CD4-positive, alpha-beta T cell treated with Interleukin-4 for 1 hour (primary cell): Measurements from ENCODE around the gene NCOA7.
"Not testable (repeated sequence)": the region's sequence is repeated elsewhere in the genome, so short reads cannot be mapped to it uniquely, and the experiment has no call there.

Source experiments
- DNase-seq, 2 donors: peaks; one replicate each; pipeline ENCODE4 v3.0.0-alpha.2; 2020 to 2022

The NCOA7 gene

DNA sequence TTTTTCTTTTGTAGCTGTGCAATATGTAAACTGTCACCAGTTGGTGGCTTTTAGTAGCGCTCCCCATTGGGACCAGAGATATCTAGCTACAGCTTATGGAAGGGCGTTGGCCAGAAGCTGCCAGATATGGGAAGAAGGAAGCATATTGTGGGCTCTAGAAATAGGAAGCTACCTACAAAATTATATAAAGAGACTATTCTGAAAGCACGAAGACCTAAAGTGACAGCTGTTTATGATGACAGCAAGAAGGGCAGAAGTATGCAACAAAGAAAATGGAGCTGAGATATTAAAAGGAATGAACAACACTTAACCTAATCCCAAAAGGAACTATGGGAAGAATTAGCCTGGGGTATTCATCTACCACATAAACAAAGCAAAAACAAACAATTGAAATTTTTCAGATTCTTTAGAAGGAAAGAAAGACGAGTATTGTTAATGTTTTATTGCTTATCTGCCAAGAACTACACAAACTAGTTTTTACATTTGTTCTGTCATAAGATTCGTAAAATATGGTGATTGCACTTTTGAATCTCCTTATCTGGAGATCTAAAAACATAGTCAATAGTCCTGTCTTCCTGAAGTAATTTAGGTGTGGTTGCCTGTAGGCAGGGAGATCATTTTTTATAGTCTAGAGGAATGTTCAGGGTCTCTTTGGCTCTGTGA is 81.6 kb downstream of the NCOA7 start:
- no peak for DNase-seq

DNA sequence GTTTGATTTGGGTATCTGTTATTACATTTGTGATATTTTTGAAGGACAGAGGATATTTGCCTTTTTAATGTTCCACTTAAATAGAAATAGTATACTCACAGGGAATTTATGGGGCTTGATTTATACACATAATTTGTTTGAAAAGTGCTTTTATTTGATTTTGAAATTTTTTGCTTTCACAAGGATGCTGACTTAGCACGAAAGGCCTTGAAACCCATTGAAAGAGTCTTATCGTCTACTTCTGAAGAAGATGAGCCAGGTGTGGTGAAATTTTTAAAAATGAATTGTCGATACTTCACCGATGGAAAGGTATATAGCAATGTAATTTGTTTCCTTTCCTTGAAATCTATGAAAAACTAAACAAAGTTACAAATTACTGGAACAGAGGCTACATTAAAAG is 91.5 kb downstream of the NCOA7 start:
- no peak for DNase-seq

DNA sequence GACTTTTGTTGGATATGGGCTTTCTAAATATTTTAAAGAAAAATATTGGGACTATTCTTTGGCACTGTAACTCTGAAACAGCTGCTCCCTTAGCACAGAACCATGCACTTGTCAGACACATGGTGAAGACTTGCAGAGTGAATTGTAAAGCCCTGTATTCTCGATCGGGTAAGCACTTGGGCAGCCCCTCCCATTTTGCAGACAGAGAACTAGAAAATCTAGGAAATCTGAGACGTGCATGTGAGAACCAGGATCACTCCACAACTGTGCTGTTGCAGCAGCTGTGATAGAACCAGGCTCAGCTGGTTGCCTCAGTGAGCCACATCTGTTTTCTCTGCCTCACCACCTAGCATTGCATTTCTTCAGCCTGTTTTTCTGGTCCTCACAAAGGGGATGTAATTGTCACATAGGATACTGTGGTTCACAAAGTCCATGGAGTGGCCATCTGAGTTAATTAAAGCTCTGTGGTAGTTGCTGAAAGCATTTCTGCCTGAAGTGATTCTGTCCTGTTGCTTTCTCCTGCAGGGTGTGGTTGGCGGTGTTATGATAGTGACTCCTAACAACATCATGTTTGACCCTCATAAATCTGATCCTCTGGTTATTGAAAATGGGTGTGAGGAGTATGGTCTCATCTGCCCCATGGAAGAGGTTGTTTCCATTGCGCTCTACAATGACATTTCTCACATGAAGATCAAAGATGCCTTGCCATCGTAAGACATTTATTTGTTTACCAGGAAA is 94.0 kb downstream of the NCOA7 start:
- DNase-seq, result no peak

DNA sequence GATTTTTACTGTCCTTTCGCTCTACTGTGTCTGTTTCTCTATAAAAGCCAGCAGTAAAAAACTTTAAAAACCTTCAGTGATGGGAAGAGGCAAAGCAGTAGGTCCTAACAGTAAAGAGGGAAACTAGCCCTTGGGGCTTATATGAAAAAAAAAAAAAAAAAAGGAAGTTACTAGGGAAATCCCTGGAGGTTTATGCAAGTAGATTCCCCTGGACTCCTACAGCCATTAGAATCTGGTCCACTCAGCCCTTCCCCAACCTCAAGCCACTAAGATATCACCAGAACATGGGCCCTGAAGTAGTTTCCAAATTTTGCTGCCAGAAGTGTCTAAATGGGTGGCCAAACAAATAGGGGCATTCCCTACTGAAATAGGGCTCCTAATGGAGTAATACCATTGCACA is 95.3 kb downstream of the NCOA7 start:
- no peak for DNase-seq

DNA sequence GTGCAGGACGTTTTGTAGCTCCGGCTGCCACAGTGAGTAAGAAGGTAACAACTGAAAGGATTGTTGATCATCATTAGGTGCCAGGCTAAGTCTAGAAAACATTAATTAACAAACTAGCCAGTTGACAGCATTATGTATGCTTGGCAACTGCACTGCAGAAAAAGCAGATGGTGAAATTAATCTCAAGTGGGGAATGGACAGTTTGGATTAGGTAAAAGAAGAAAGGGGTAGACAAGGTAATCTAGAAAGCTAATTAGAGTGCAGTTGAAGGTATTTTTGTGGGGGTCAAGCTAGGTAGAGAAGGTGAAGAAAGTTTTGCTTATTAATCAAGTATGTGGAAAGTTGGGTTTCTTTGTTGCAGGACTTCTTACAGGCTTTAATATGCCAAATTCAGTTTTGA is 96.2 kb downstream of the NCOA7 start:
- no peak for DNase-seq

DNA sequence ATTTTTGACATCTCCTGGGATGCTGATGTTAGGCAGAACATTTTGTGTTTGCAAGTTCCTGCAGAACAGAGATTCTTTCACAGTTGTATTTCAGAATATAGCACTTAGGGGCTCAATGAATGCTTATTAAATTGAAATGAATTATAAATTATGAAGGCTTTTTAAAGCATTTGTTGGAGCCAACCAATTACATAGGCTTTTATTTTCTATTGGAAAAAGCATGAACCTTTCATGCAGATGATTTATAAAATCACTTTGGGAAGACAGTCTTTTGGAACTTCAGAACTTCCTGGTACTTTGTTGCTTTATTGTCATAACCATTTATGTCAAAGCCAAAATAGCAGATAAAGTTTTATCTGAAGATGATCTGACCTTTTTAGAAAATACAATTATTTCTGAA is 96.6 kb downstream of the NCOA7 start:
- no peak for DNase-seq

DNA sequence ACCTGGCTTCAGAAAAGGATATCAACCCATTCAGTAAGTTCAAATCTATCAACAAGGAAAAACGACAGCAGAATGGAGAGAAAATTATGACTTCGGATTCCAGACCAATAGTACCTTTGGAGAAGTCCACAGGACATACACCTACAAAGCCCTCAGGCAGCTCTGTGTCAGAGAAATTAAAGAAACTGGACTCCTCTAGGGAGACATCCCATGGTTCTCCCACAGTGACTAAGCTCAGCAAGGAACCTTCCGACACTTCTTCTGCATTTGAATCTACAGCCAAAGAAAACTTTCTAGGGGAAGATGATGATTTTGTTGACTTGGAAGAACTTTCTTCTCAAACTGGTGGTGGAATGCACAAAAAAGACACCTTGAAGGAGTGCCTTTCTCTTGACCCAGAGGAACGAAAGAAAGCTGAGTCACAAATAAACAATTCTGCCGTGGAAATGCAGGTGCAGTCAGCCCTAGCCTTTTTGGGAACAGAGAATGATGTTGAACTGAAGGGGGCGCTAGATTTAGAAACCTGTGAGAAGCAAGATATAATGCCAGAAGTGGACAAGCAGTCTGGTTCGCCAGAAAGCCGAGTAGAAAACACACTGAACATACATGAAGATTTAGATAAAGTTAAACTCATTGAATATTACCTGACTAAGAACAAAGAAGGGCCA is 98.4 kb downstream of the NCOA7 start:
- DNase-seq, result peak; percentile 14 to 48

DNA sequence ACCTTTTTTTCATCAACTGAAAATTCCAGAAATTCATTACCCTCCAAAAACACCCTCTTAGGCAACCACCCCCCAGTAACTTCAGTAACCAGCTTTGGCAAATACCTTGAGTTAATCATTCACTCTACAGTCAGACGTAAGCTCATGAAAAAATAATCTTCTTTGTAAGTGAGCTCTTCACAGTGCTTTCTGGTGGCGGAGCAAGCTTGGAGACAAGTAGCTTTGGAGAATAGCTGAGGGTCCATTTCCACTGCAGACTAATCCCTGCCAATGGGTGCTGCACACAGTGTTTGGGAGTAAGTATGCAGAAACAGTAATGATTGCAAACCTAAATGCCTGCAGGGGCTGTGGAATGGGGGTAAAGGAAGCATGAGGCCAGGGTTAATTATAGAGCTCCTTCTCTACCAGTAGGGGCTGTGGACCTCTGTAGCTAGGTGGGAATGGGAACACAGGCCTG is 109.0 kb downstream of the NCOA7 start:
- no peak for DNase-seq

DNA sequence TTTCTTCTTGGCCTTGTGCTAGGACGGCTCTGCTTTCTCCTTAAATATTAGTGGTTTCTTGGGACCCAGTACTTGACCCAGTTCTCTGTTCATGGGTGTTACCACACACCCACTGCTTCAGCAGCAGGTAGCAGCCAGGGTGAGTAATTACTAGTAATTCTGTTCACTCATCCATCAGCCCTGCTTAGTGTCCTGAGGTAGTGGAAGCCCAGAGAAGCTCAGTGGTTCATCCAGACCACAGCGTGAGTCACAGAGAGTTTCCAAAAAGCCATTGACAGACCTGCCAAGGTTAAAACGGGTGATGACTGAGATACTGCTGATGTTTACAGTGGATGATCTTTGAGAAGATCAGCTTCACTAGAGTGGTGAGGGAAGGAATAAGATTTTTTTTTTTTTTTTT is 114.1 kb downstream of the NCOA7 start:
- DNase-seq, result peak; percentile 22 to 49

DNA sequence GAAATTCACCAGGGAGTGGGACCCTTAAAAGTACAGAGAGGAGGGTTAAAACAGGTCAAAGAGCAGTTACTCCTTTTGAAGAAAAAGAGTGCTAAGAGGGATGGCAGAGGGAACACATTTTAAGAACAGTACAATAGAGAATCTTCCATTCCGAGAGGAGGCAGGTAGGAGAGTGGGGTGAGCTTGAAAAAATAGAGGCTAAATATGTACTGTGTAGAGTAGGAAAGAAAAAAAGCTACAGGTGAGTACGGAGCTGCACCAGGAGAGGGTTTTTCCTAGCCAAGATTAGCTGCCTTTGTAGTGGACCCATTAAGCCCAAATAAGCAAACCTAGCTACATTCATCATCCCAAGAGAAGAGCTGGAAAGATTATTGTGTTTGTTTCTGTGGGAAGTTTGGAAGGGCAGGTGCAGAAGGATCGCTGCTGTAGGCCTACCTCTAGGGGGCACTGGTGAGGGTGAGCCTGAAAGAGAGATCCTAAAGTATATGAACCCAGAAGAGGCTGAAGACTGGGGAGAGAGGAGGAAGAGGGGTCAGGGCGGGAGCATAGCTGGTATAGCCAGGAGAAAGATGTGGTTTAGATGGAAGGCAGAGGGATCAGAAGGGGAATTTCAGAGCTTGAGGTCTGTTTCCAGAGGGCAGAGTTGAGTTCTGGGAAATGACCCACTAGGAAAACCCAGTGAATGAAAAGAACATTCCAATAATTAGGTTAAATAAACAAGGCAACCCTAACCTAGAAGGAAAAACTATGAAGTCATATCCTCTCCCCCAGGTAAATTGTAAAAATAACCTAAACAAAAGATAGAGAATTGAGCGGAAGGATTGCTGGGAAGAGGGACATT is 115.6 kb downstream of the NCOA7 start:
- peak; percentile 49 to 55 for DNase-seq

DNA sequence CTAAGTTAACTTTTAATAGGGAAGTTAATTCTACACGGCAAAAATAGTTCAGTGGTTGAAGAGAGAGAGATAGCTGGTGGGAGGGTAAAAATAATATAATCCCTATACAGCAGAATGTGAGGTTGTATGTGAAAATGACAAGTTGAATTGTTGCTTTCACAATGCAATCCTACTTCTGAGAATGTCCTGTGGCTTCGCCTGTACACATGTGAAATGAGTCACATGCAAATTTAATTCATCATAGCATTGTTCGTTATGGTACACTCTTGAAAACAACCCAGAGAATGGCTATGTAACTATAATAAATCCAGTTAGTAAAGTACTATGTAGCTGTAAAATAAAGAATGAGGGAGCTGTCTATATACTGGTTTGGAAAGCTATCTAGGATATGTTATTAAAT is 119.8 kb downstream of the NCOA7 start:
- DNase-seq, result no peak

DNA sequence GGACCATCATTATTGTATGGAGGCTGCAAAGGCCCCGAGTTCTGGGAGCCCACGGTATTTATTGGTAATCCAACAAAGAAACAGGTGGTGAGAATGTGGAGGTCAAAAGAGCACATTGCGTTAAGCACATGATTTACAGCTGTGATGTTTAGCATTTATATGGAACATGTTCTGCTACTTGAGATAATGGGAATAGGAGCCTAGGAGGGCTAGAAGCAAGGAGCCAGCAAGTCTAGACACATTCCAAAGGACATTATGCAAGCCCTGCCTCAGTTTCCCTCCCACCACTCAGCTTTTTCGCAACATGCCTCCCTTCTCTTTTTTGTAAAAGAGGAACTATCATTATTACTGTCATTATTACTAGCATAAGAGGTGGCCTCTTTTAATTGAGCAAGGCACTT is 120.3 kb downstream of the NCOA7 start:
- not testable (repeated sequence) for DNase-seq

DNA sequence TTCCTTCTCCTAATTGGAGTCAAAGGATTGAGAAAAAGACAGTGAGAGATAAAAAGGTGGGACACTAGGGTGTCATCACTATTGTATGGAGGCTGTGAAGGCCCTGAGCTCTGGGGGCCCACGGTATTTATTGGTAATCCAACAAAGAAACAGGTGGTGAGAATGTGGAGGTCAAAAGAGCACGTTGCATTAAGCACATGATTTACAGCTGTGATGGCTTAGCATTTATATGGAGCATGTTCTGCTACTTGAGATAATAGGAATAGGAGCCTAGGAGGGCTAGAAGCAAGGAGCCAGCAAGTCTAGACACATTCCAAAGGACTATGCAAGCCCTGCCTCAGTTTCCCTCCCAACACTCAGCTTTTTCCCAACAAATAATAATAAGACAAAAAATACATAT is 121.7 kb downstream of the NCOA7 start:
- DNase-seq, result not testable (repeated sequence)

DNA sequence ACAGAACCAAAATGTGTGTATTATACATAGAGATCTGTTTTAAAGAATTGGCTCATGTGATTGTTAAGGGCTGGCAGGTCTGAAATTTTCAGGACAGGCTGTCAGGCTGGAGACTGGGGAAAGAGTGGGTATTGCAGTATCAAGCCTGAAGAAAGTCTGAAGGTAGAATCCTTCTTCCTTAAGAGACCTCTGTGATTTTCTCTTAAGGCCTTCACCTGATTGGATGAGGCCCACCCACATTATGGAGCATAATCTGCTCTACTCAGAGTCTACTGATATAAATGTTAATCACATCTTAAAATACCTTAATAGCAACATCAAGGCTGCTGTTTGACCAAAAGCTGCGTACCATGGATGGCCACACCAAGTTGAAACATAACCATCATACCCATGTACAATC is 122.4 kb downstream of the NCOA7 start:
- DNase-seq, result no peak

DNA sequence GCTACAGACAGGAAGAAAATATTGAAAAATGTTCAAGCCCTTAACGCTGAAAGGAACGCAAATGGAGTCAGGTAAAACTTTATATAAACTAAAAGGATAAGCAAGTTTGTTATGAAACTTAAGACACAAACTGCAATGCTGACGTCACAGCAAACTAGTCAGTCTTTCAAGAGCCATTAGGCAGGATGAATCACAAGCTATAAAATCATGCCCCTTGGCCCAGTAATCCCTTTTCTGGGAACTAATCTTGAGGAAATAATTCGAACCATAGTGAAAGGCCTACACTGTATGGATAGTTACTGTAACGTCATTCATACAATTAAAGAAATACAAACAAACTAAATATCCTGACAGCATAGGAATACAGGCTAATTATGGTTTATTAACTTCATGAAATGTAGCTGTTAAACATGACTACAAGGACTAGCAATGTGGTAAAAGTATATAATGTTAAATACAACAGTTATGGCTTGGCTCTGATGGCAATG is 123.1 kb downstream of the NCOA7 start:
- no peak for DNase-seq

DNA sequence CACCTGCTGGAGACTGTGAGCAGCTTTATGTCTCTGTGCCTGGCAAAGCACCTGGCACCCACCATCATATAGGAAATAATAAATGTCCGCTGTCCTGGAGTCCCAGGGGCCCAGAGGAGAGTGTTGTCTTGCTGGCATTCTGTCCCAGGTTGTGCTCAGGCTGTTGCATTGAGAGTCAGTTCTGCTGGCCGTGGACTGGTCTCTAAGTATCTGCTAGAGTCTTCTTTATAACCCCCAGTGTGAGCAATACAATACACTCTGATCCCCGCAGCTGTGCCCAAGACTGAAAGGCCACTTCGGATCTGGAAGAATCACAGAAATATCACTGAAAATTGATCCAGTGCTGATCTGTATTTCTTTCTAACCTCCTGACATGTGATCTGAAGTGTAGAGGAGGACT is 127.5 kb downstream of the NCOA7 start:
- DNase-seq, result no peak

DNA sequence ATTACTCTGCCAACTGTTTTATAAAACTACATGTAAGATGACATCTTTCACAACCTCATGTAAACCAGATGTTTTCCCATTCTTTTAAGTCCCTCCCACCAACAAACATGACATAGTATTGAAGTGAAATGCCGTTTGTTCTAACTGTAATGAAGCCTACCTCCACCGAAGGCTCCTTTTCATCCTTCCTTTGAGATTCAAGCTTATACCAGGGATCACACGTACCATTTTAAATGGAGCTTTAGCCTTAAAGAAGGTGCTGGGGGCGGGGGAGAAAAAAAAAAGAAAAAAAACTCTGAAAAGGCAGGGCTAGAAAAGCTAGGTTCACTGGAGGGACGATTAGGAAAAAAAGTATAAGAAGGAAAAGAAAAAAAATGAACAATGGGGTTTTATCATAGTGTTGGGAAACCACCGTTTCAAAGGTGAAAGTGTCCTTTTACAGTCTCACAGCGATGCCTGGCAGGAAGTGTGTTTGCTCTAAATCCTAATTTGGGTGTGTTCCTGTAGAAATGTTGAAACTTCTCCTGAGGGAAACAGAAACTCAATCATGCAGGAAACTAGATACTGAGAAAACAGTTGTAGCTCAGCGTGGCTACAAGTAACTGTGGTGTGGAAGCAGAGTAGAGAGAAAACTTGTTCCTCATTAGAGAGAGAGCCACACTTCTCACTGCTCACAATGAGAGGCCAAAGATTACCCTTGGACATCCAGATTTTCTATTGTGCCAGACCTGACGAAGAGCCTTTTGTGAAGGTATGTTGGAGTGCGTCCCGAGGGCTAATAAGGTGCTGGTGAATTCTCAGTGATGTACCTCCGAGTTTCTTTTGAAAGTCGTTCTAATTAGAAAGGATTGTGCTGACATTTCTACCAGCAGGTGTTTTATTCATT is 128.2 kb downstream of the NCOA7 start:
- peak; percentile 52 to 83 for DNase-seq

DNA sequence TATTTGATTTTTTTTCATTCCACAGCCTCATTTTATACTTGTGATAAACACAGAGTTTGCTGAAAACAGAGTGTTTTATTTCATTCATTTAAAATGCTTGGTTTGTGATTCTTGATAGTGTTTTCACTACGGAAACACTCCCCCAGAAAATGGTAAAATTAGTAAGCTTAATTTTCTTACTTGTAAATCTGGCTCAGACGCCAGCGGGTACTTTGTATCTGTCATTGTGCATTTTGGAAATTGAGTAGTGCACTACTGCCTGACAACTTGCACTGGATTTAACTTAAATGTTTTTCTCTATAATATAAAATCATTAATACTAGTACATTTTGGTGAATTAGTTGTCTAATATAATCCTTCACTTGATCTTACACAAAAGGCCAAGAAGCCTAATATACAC is 128.9 kb downstream of the NCOA7 start:
- DNase-seq, result no peak

DNA sequence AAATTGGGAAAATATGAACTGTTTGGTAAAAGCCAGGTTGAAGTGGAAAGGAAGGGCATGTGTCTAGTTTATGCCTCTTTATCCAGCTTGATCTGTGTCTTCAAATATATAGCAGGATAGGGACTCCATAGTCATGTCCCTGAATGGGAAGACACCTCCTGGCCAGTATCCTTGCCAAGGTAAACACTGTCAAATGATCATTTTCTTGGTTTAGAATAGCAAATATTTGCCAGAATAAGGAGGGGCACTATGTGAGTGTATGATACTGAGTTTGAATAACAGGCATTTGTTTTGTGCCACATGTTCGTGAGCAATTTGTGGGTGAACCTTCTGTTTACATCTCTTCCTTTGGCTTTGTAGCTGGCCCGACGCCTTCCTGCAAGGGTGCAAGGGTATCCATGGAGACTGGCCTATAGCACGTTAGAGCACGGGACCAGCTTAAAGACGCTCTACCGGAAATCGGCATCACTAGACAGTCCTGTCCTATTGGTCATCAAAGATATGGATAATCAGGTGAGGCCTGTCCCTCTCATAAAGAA is 131.6 kb downstream of the NCOA7 start:
- DNase-seq, result no peak

DNA sequence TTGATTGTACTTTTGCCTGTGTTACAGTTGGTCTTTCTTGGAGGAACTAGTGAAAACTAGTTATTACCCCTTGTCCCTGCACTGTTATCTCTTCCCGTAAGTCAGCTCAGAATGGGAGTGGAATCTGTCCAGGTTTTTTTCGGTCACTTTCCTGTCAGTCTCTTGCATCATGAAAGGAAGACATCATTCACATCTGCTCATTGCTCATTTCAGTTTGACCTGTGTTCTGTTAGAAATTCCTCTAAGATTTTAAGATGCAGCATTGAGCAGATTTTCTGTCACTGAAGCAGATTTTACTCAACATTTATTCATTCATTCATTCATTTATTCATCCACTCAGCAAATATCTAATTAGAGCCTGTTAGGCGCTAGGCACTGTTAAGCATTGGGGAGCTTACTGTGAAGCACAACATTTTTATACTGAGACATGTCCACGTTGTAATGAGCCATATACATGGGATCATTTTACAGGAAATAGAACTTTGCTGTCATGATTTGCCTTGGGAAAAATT is 132.7 kb downstream of the NCOA7 start:
- DNase-seq, result no peak

DNA sequence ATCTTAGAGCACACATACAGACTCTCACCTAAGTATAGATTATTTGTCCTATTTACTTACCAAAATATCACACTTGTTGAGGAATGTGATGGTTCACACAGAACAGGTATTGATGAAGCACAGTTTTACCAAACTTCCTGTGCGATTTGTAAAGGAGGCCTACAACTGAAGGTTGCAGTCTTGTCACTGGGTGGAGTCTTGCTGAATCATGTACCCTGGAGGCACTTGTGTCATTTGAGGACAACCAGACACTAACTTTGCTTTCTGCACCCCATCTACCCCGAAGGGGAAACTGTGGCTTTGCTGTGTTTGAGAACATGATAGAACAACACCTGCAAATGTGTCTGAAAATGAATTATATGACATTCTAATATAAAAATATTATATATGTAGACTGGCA is 133.4 kb downstream of the NCOA7 start:
- no peak for DNase-seq
